Epithelial cell of umbilical artery (primary cell): Measurements from ENCODE around the gene NIPAL1. TPM values are rescaled to one million over a fixed set of nuclear protein-coding genes. Genes with fewer than 3 reads are reported as not detected.

ENCODE experiments used
- total RNA-seq: library from RNA; depleted of rRNA; stranded (reverse); fragments of >200 nt; gene quantifications from 2 replicates; pipeline ENCODE4 v1.2.3, GENCODE V29; 2014

NIPAL1 gene
- total RNA-seq, result 2.0 and 3.2 TPM in 2 replicates

GRCh38 chr4:48016141-48017107, at the start of gene NIPAL1, which contains the start of gene CNGA1:
Gene NIPAL1 (plus strand): TSS chr4:48016772. CDS start chr4:48016840, 68 bp downstream.
Gene CNGA1 (minus strand): TSS chr4:48016681. CDS start chr4:47952689, 63,992 bp downstream.

Other genes starting within 250 kb of the NIPAL1 start
- under 0.01 TPM in 1 of 2 replicates, not detected in the other for gene CORIN, start 178.7 kb upstream of the NIPAL1 start, total RNA-seq
- 5.5 and 7.0 TPM in 2 replicates for gene NFXL1, start 102.2 kb upstream of the NIPAL1 start, total RNA-seq
- gene CNGA1, start 91 bp upstream of the NIPAL1 start, total RNA-seq, result 0.32 TPM in 1 of 2 replicates, not detected in the other
- 0.65 and 1.7 TPM in 2 replicates for gene TXK, start 117.5 kb downstream of the NIPAL1 start, total RNA-seq